ENCODE measurements around the gene ARHGEF4.

The ARHGEF4 gene

GRCh38 chr2:130975729-130976128, 139.0 kb downstream of the ARHGEF4 start:
- TF ChIP-seq CTCF (IDR thresholded peaks at IDR 0.05; ENCODE audit: insufficient read depth, missing control alignments): no peak
- no peak for DNase-seq (ENCODE audit: insufficient read length, low spot score)
- FAIRE-seq: no peak

- DNase-seq (ENCODE audit: insufficient read length, low spot score): no peak
- TF ChIP-seq CTCF (IDR thresholded peaks at IDR 0.05; ENCODE audit: insufficient read depth, missing control alignments): no peak
- no peak for FAIRE-seq
Observed at GRCh38 chr2:130976591-130977237, 140.0 kb downstream of the ARHGEF4 start.

- TF ChIP-seq CTCF (IDR thresholded peaks at IDR 0.05; ENCODE audit: insufficient read depth, missing control alignments): no peak
- no peak for FAIRE-seq
Observed at GRCh38 chr2:130977461-130978050, 140.8 kb downstream of the ARHGEF4 start.

GRCh38 chr2:130981667-130982066, 145.0 kb downstream of the ARHGEF4 start:
- TF ChIP-seq CTCF (IDR thresholded peaks at IDR 0.05; ENCODE audit: insufficient read depth, missing control alignments): no peak
- DNase-seq (ENCODE audit: insufficient read length, low spot score) (no peak), FAIRE-seq (no peak)

More at GRCh38 chr2:130977461-130978050, 140.8 kb downstream of the ARHGEF4 start:
- no peak for DNase-seq (ENCODE audit: insufficient read length, low spot score)

- TF ChIP-seq CTCF (IDR thresholded peaks at IDR 0.05; ENCODE audit: insufficient read depth, missing control alignments): no peak
- FAIRE-seq (no peak), DNase-seq (ENCODE audit: insufficient read length, low spot score) (no peak)
Observed at GRCh38 chr2:130985206-130985780, 148.6 kb downstream of the ARHGEF4 start.

GRCh38 chr2:130985831-130986649, 149.3 kb downstream of the ARHGEF4 start:
- DNase-seq (ENCODE audit: insufficient read length, low spot score) (no peak), FAIRE-seq (no peak)
- no peak for TF ChIP-seq CTCF (IDR thresholded peaks at IDR 0.05; ENCODE audit: insufficient read depth, missing control alignments)
